Pancreas (tissue), 10 donors: Measurements from ENCODE around the gene FRMPD4. TPM values are rescaled to one million over a fixed set of nuclear protein-coding genes. Genes with fewer than 3 reads are reported as not detected.

ENCODE experiments used
- ATAC-seq, 4 donors: fragments of 200-7000 bp; cut with Tn5 transposase; one replicate each; pipeline versions ENCODE4 v1.8.0 to v1.9.1; 2020; ENCODE audit warnings: mild to moderate bottlenecking in 4 of 4, moderate library complexity in 4 of 4
- DNase-seq, 6 donors: peaks; one replicate each; pipeline ENCODE4 v3.0.0-alpha.2; 2020
- FAIRE-seq: peaks from 2 replicates; lab custom pipeline; 2012; peaks lifted over from hg19 to GRCh38; lab: Jason Lieb, UNC
- H3K27ac ChIP-seq, 4 donors: fragments of 200-600 bp; sonication (generic); 1 replicate in 3 of 4; 2 replicates in 1 of 4; pipeline versions ENCODE4 v1.5.0 to v1.8.0; 2020
- H3K27me3 ChIP-seq, 4 donors: fragments of 200-600 bp; one replicate each; pipeline ENCODE4 v1.8.0; 2021
- H3K36me3 ChIP-seq, 3 donors: fragments of 200-600 bp; sonication (generic) in 1 of 3; one replicate each; pipeline versions ENCODE4 v1.5.0 to v1.8.0; 2020 to 2021
- H3K4me1 ChIP-seq, 3 donors: fragments of 200-600 bp; one replicate each; pipeline ENCODE4 v1.8.0; 2021
- H3K4me3 ChIP-seq, 4 donors: fragments of 200-600 bp; sonication (generic) in 2 of 4; one replicate each; pipeline versions ENCODE4 v1.5.0 to v1.8.0; 2020 to 2021
- H3K9me3 ChIP-seq, 4 donors: fragments of 200-600 bp; one replicate each; pipeline ENCODE4 v1.8.0; 2021
- WGBS, 2 donors: extraction: QIAGEN DNeasy Blood & Tissue Kit; methylation state at CpG; one replicate each; pipeline ENCODE4 v1.1.7; 2013; 5-methylcytosine and 5-hydroxymethylcytosine counted together
- intact Hi-C, 3 donors: fragments of 100-400 bp; cut with DNase I; formaldehyde crosslinking; loops; one replicate each; pipeline versions ENCODE4 v1.11.1 to v1.14.2; 2022
- polyA plus RNA-seq, 2 donors: library from polyadenylated mRNA; stranded (reverse); fragments of 200-250 nt; gene quantifications; one replicate each; pipeline ENCODE4 v1.2.3, GENCODE V29; 2013
- total RNA-seq, 6 donors: library from RNA; stranded (reverse); fragmentation: NEBNext Ultra II Directional in 4 of 6; extraction: Animal tissue kit (Norgen Biotek cat#: 25700) in 4 of 6; gene quantifications; one replicate each; pipeline versions ENCODE4 v1.2.1 to v1.2.4, GENCODE V29; 2021 to 2023
- TF ChIP-seq, protein P1 (sequence below), 4 donors: fragments of 200-600 bp; sonication (generic) in 3 of 4; IDR thresholded peaks; one replicate each; pipeline versions ENCODE4 v1.5.0 to v1.8.0; 2021; ENCODE audit warnings: antibody characterized with exemption in 4 of 4
- donor health status: healthy with polysubstance abuse.
- donor health status: DM: no; HTN: no; CAD: no; lungs with moderate emphysema.
- donor health status: DM: no; HTN: no; CAD: no.
- donor health status: control.
- donor health status: control.
- donor health status: Bipolar disorder and iron deficiency.
- donor health status: DM: yes; HTN: yes; CAD: no.
- donor health status: DM: no; HTN: no; CAD: no.
- donor health status: DM: no; HTN: no; CAD: no.
- donor health status: DM: yes; HTN: yes; CAD: no.

FRMPD4 gene
- total and polyA plus RNA-seq, 8 donors: 0.03 to 0.23 (median 0.06) TPM; not detected in 1

DNA sequence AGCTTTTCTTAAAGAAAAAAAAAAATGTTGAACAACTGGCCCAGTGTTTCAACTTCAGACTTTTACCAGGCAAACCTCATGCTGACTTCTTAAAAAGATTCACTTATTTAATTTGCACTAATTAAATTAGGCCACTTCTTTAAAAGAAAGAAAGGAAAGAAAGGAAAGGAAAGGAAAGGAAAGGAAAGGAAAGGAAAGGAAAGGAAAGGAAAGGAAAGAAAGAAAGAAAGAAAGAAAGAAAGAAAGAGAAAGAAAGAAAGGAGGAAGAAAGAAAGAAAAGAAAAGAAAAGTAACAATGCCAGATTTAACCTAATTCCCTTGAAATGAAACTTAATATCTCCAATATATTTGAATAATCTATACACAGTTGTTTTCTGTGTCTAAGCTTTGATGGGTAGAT lies 581.6 kb downstream of the FRMPD4 start:
- DNase-seq (no peak), FAIRE-seq (no peak), ATAC-seq (no peak)
- no peaks in the 10 kb centered on the region for H3K4me1 ChIP-seq
- no peak overlapping the region for H3K27ac ChIP-seq
- H3K27me3 ChIP-seq: peaks cover 0 to 9% (median 4%) of the 10 kb centered on the region in 4 donors
- TF ChIP-seq, protein P1, sequence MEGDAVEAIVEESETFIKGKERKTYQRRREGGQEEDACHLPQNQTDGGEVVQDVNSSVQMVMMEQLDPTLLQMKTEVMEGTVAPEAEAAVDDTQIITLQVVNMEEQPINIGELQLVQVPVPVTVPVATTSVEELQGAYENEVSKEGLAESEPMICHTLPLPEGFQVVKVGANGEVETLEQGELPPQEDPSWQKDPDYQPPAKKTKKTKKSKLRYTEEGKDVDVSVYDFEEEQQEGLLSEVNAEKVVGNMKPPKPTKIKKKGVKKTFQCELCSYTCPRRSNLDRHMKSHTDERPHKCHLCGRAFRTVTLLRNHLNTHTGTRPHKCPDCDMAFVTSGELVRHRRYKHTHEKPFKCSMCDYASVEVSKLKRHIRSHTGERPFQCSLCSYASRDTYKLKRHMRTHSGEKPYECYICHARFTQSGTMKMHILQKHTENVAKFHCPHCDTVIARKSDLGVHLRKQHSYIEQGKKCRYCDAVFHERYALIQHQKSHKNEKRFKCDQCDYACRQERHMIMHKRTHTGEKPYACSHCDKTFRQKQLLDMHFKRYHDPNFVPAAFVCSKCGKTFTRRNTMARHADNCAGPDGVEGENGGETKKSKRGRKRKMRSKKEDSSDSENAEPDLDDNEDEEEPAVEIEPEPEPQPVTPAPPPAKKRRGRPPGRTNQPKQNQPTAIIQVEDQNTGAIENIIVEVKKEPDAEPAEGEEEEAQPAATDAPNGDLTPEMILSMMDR (IDR thresholded peaks at IDR 0.05): no peak
- no peaks in the 10 kb centered on the region for H3K36me3 ChIP-seq
- intact Hi-C loops: no loop called here
- H3K4me3 ChIP-seq: no peak overlapping the region
- no peaks in the 10 kb centered on the region for H3K9me3 ChIP-seq

DNA sequence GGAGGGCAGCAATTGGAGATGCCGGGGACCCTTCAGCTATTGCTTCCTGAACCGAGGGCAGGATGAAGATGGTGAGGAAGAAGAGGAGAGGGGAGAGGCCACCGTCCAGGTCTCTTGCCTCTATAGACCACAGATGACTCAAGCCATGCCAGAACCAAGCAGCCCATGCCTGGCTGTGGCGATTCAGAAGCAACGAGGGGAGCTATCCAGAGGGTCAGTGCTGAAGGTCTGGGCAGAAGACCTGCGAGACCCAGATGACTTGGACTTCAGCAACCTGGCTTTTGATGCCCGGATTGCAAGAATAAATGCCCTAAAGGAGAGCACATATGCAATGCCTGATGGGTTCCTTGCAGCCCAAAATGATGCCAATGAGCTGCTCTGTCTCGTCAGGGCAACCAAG lies 582.8 kb downstream of the FRMPD4 start:
- TF ChIP-seq, protein P1 (IDR thresholded peaks at IDR 0.05): no peak
- no peak for DNase-seq
- no peak for ATAC-seq
- intact Hi-C loops: no loop called here
- Histone ChIP-seq H3K36me3 (no peaks in the 10 kb centered on the region), H3K27me3 (peaks cover 0 to 9% (median 4%) of the 10 kb centered on the region in 4 donors), H3K4me1 (no peaks in the 10 kb centered on the region), H3K4me3 (no peak overlapping the region), H3K9me3 (no peaks in the 10 kb centered on the region), H3K27ac (no peak overlapping the region)
- no peak for FAIRE-seq
- WGBS, 2 donors: 42 to 51% methylated on average over 8 of the region's 8 CpGs

- ATAC-seq (no peak), FAIRE-seq (no peak), DNase-seq (no peak)
- Histone ChIP-seq H3K27me3 (peaks cover 0 to 9% (median 4%) of the 10 kb centered on the region in 4 donors), H3K9me3 (no peaks in the 10 kb centered on the region), H3K36me3 (no peaks in the 10 kb centered on the region), H3K4me1 (no peaks in the 10 kb centered on the region), H3K27ac (no peak overlapping the region), H3K4me3 (no peak overlapping the region)
- TF ChIP-seq, protein P1 (IDR thresholded peaks at IDR 0.05): no peak
- intact Hi-C loops: no loop called here
- 81 to 89% methylated on average over 1 of the region's 1 CpG for WGBS, 2 donors
Measured at GRCh38 chrX:12722314-12722713, 584.0 kb downstream of the FRMPD4 start.

GRCh38 chrX:12741416-12741815 lies 603.1 kb downstream of the FRMPD4 start:
- Histone ChIP-seq H3K9me3 (no peaks in the 10 kb centered on the region), H3K36me3 (no peaks in the 10 kb centered on the region), H3K27me3 (peaks cover 0 to 4% (median 0%) of the 10 kb centered on the region in 4 donors), H3K27ac (no peak overlapping the region), H3K4me3 (no peak overlapping the region), H3K4me1 (no peaks in the 10 kb centered on the region)
- intact Hi-C loops: no loop called here
- ATAC-seq (no peak), FAIRE-seq (no peak), DNase-seq (no peak)
- whole genome bisulfite sequencing, 2 donors: 63 to 73% methylated on average over 6 of the region's 6 CpGs
- TF ChIP-seq, protein P1 (IDR thresholded peaks at IDR 0.05): no peak

DNA sequence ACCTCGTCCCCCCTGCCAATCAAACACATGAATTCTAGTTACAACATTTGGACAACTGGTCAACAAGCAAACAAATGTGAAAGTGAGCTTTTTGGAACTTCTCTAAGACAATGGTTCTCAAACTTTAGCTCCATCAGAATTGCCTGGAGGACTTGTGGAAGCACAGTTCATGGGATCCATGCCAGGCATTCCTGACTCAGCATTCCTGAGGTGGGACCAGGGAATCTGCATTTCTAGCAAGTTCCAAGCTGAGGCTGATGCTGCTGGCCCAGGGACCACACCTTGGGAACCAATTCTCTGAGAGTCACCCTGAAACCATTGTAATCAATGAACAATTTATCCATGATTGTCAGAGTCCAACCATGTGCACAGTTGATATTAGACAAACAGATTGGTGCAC lies 609.2 kb downstream of the FRMPD4 start:
- Histone ChIP-seq H3K27ac (no peak overlapping the region), H3K27me3 (no peaks in the 10 kb centered on the region), H3K4me3 (no peak overlapping the region), H3K4me1 (no peaks in the 10 kb centered on the region), H3K9me3 (no peaks in the 10 kb centered on the region), H3K36me3 (no peaks in the 10 kb centered on the region)
- ATAC-seq (no peak), FAIRE-seq (no peak), DNase-seq (no peak)
- intact Hi-C loops: no loop called here
- TF ChIP-seq, protein P1 (IDR thresholded peaks at IDR 0.05): no peak
- 96% methylated on average over 1 of the region's 1 CpG for WGBS, 2 donors
